Measurements from ENCODE around the gene ZBTB38.

DNA sequence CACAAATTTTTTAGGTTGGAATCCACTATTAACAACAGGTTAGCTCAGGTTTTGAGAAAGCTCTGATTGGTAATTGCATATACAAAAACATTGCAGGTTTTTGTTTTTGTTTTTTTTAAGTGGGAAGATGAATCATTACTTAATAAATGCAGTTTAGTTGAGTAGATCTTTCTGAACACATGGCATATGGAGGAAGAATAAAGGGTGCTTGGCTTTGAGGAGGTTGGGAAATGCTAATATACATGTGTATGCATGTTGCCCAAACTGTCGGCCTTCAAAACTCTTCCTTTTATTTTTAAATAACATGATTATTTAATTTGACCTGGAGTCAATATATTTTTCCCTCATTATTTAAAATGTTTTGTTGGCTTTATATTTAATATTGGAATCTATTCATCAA, 32.8 kb downstream of the ZBTB38 start:
- TF ChIP-seq, protein P1, sequence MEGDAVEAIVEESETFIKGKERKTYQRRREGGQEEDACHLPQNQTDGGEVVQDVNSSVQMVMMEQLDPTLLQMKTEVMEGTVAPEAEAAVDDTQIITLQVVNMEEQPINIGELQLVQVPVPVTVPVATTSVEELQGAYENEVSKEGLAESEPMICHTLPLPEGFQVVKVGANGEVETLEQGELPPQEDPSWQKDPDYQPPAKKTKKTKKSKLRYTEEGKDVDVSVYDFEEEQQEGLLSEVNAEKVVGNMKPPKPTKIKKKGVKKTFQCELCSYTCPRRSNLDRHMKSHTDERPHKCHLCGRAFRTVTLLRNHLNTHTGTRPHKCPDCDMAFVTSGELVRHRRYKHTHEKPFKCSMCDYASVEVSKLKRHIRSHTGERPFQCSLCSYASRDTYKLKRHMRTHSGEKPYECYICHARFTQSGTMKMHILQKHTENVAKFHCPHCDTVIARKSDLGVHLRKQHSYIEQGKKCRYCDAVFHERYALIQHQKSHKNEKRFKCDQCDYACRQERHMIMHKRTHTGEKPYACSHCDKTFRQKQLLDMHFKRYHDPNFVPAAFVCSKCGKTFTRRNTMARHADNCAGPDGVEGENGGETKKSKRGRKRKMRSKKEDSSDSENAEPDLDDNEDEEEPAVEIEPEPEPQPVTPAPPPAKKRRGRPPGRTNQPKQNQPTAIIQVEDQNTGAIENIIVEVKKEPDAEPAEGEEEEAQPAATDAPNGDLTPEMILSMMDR (IDR thresholded peaks at IDR 0.05), result no peak
- no peak for TF ChIP-seq POLR2A (IDR thresholded peaks at IDR 0.05)
- no peak for TF ChIP-seq POLR2AphosphoS5 (IDR thresholded peaks at IDR 0.05)
- TF ChIP-seq EP300 (IDR thresholded peaks at IDR 0.05), result no peak
